ENCODE data around the gene STK11.
"Not testable (repeated sequence)": the region's sequence is repeated elsewhere in the genome, so short reads cannot be mapped to it uniquely, and the experiment has no call there.

Gene STK11

DNA sequence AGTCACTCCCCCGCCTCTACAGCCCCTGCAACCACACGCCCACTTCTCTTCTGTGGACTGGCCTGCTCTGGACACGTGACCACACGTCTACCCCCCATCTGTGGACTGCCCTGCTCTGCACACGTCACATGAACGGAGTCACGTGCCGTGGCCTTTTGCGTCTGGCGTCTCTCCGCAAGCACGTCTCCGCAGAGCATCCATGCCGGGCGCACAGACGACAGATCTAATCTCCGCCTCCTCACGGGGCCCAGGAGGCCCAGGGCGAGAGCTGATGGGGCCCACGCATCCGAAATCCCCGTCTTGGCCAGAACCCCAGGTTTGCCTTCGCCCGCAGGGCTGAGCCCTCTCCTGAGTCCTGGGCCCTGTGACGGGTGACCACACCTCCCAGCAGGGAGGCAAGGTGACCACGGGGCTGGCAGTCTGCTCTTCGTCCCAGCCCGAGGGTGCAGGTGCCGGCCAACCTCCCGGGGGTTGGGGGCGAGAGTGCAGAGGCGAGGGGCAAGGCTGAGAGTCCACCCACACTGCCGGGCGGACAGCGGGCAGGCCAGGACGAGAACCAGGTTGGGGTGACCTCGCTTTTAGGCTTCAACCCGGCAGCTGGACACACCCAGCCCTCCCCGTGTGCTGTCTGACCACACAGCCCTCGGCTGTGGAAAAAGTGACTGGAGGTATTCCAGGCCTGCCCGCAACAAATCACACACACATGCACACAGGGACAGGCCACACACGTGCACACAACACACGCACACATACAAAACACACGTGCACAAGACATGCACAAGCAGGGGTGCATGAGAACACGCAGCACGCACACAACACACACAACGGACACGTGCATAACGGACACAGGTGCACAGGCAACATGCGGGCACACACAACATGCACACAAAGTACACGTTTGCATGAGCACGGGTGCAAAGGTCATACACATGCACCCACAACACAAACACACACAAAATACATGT, 35.4 kb upstream of the STK11 start:
- peak; percentile 10 for DNase-seq

DNA sequence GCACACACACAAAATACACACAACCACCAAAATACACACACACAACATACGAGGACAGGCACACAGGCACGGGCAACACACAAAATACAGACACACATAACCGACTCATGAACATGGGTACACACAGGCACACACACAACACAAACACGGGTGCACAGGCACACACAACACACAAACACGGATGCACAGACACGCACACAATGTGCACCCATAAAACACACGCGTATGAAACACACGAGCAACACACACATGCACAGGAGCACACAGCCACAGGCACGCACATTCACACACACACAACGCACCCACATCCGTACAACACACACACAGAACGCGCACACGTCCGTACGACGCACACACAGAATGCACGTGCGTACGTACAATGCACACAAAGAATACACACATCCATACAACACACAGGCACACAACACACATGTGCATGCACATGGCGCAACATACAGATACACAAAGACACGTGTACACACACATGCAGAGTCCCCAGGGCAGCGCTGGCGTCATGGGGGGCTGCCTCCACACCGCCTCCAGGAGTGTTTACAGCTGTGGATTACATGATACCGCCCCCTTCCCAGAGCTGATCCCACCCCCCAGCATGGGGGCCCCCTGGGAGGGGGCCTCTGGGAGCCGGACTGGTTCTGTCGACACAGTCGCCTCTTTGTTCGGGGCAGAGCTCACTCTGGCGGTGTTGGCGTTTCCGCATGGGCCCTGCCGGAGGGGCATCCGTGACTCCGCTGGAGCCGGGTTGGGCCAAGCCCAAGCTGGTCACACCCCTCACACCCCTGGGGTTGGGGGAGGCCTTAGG, 34.4 kb upstream of the STK11 start:
- peak; percentile 12 for DNase-seq

DNA sequence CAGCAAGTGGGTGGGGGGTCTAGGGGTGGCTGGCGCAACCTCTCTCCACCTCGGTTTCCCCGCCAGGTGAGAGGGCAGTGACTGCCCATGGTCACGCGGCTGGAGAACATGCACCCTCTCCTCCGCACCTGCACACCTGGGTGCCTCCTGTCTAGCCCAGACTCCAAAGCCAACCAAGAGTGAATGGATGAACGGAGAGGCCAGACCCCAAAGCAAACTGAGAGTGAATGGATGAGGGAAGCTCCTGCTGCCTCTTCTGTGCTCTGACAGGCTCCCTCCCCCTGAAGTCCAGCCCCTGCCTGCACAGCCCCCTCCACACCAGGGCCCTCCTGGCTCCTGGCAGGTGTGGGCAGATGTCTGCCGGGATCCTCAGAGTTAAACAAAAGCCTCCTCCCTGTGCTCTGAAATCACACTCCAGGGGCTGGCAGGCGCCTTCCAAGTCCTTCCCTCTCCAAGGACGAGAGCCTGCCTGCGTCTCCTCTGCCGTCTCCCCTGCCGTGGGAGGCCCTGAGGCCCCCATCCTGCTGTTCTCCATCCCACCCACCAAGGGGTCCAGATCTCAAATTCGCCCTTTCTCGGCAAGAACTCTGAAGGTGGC, 33.7 kb upstream of the STK11 start:
- DNase-seq: peak; percentile 12

DNA sequence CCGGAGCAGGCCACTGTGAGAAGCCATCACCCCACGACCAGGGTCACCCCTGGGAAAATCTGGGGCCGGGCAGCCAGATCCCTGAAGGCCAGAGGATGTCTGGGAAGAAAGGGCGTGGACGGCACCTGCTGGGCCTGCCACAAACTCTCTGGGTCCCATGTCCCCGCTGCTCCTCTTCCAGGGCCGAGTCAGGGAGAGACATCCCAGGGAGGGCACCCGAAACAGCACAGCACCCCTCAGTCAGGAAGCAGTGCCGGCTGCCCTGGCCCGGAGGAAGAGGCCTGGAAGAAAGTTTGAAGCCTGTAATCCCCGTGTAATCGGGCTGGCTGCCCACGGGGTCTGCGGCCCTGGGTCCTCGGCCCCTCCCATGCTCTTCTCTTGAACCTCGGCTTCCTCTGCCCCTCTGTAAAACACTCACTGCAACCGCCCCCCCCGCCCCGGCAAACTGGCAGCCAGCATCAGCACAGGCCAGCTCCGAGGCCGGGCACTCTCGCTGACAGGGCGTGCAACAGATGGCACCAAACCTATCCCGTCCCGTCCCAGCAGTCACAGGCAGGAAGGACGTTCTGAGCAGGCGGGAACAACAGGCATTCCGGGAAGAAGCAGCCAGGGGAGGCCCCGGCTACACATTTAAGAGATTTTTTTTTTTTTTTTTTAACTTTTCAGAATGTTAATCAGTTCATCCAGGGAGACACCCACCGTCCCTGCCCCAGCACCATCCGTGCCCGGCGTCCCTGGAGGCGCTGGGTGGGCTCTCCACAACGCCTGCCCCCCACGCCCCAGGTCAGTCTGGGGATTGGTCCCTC, 33.0 kb upstream of the STK11 start:
- DNase-seq: peak; percentile 10

DNA sequence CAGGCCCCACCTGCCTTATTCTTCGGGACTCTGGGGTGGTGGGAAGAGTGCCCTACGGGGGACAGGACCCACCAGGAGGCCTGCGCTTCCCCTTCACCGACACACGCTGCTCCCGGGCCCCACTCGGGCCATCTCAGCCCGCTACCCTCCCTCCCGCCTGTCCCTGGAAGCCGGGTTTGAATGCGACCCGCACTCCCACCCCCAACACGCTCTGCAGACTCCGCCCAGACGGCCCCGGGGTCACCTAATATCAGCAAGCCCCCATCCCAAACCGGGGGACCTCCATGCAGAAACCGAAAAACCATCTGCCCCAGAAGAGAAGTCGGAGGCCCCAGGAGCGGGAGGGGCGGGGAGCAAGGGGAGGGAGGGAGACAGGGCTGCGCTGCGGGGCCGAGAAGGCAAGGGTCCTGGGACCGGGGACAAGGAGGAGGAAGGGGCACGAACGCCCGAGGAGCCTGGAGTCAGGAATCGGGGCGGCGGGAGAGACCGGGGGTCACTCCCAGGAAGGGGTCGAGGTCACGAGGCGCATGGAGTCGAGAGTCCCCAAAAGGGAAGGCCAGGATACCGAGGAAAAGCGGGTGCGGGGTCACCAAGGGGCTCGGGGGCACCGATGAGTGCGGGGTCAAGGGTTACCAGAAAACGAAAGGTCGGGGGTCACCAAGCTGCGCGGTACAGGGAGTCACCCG, 32.3 kb upstream of the STK11 start:
- peak; percentile 18 for DNase-seq

DNA sequence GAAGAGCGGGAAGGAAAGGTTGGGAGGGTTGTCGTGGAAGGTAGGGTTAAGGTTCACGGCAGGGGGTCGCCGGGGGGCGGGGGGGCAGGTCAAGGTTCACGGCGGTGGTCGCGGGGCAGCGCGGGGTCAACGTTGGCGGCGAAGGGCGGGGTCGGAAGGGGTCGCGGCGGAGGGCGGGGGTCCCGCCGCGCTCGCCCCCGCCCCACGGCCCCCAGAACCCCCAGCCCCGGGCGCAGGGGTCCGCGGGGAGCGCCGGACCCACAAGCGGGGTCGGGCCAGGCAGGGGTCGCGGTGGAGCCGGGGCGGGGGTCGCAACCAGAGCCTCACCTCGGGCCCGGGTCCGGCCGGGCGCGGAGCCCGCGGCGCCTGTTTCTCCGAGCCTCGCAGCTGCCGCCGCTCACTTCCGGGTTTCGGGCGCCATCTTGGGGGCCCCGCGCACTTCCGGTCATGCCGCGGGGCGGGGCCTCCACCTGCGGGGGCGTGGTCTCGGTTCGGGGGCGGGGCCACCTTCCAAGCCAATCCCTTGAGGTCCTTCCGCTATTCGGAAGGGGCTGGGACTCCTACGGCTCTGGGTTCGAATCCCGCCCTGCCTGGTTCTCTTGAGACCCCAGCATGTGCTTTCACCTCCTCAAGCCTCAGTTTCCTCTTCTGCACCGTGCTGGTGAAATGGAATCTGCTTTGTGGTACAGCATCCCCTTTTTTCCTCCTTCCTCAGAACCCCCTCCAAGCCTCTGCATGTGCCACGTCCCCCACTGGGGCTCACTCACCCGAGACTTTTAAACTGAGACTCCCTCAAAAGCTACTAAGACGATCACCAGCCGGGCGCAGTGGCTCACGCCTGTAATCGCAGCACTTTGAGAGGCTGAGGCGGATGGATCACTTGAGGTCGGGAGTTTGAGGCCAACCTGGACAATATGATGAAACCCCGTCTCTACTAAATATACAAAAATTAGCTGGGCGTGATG, 31.5 kb upstream of the STK11 start, which contains the start of gene SBNO2:
Gene SBNO2 (minus strand): TSS at position 424 of the 965 bp plus-strand sequence. CDS start 19,992 bp downstream, outside the sequence.
- DNase-seq: peak; percentile 87

DNA sequence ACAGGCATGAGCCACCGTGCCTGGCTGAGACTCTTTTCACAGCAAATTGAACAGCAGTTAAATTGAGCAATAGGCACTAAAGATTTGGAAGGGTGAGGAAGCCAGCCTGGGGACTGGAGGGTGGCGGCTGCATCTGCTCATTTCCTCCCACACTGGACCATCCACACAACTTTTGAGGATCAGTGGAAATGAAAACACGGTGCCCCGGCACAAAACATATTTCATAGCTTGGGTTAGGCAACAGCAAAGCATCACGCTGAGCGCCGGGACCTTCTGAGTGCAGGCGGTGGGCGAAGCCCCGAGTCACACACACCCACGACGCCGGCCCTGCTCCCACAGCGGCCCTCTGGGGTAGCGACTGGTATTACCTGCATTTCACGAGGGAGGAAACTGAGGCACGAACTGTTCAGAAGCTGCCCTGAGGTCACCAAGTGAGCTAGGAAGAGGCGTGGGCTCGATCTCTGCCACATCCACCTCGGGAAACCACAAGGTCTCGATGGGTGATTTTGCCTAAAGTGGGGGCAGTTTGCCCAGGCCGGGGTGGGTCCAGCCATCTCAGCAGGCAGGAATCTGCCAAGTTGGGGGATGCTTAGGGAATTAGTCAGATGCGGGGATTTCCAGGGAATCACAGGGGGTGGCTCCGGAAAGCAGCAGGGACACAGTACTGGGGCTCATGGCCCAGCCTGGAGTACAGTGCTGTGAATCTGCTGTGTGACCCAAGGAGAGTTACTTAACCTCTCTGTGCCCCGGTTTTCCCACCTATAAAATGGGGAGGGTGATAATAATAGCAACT, 28.1 kb upstream of the STK11 start:
- DNase-seq: no peak

DNA sequence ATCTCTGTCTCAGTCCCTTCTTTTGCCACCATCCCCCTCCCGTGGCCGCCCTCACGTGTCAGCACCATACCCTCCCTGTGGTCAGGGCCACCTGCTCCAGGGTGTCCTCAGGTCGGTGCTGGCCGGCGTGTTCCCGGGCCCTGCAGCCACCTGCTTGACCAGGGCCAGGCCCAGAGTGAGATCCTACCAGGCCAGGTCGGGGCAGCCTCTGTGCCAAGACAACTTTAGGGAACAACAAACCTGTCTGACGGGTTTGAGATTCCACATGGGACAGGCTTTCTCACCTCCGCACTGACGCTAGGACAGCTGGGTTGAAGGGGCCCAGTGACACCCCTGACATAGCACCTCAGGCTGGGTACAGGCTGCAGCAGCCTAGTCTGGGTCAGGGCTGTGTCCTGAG, 24.0 kb upstream of the STK11 start:
- DNase-seq: no peak

DNA sequence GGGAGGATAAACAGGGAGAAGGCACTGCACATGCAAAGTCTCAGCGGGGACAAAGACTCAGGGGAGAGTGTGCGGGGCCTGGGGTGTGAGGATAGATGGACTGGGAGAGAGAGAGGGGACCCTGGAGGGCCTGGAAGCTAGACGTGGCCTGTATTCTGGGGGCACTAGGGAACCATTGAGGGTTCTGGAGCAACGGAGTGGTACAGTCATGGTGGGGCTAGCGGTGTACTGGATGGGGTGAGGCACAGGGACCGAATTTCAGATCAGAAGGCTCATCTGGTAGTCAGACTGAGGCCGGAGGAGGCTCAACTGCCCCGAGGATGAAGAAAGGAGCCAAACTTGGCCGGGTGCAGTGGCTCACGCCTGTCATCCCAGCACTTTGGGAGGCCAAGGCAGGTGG, 23.5 kb upstream of the STK11 start:
- no peak for DNase-seq

DNA sequence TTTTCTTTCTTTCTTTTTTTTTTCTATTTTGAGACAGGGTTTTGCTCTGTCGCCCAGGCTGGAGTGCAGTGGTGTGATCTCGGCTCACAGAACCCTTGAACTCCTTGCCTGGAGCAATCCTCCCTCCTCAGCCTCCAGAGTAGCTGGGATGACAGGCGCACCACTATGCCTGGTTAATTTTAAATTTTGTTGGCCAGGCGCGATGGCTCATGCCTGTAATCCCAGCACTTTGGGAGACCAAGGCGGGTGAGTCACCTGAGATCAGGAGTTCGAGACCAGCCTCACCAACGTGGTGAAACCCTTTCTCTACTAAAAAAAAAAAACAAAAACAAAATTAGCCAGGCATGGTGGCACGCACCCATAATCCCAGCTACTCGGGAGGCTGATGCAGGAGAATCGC, 22.9 kb upstream of the STK11 start:
- no peak for DNase-seq

DNA sequence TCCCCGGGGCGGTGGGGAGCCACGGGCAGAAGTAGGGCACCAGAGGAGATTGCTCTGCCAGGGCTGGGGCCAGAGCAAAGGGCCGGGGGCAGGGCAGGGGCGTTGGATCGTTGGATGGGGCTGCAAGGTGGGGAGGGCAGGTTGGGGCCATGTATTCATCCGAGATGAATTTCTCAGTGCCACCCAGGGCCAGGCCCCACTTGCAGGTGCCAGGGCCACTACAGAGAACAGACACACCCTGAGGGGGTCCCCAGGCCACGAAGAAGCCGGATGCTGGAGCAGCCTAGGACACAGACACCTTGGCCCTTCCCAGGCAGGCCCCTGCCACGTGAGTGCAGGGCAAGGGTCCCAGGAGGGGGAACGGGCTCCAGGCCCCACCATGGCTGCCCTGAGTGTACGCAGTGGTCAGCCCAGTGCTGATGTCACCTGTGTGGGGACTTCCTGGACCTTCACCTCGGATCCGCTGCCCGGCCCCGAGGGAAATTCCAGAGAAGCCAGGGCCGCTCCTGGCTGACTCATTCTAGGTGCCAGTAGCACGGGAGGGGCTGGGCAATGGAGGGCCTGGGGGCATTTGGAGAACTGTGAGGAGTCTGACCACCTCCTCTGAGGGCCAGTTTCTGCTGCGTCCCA, 21.9 kb upstream of the STK11 start:
- no peak for DNase-seq

DNA sequence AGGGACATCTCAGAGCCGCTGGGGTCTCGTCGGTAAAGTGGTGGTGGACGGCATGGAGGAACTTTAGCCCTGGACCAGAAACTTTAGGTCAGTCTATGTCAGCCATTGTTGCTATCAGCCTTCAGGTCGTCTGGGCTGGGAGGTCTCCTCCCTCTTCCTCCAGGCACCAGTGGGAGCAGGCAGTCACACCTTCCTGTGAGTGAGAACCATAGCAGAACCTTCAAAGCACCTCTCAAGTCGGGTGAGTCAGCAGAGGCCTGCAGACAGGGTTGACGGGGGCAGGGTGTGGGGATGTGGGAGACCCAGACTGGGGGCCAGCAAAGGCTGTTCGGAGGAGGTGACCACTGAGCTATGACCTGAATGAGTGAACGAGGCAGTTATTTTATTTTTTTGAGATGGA, 16.2 kb upstream of the STK11 start:
- peak; percentile 65 for DNase-seq

DNA sequence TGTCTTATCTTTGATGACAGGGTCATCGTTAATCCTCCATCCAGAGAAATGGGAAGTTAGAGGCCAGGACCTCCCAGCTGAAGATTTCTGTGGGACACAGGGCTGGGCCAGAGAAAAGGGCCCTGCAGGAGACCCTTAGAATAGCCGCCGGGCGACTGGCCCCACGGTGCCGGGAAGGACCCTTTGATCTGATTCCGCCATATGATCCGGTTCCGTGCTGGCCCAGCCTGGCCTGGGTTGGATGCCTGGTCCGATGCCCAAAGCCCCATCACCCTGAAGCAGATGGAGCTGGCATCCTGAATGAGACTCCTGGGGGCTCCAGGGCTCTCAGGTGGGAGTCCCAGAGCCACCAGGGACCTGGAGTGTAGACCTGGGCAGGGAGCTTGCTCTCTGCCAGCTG, 6.0 kb upstream of the STK11 start:
- no peak for DNase-seq

DNA sequence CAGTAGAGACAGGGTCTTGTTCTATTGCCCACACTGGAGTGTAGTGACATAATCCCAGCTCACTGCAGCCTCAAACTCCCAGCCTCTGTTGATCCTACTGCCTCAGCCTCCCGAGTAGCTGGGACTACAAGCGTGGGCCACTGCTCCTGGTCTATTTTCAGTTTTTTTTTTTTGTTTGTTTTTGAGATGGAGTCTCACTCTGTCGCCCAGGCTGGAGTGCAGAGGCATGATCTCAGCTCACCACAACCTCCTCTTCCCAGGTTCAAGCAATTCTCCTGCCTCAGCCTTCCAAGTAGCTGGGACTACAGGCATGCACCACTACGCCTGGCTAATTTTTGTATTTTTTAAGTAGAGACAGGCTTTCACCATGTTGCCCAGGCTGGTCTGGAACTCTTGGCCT, 5.0 kb upstream of the STK11 start:
- DNase-seq: not testable (repeated sequence)

DNA sequence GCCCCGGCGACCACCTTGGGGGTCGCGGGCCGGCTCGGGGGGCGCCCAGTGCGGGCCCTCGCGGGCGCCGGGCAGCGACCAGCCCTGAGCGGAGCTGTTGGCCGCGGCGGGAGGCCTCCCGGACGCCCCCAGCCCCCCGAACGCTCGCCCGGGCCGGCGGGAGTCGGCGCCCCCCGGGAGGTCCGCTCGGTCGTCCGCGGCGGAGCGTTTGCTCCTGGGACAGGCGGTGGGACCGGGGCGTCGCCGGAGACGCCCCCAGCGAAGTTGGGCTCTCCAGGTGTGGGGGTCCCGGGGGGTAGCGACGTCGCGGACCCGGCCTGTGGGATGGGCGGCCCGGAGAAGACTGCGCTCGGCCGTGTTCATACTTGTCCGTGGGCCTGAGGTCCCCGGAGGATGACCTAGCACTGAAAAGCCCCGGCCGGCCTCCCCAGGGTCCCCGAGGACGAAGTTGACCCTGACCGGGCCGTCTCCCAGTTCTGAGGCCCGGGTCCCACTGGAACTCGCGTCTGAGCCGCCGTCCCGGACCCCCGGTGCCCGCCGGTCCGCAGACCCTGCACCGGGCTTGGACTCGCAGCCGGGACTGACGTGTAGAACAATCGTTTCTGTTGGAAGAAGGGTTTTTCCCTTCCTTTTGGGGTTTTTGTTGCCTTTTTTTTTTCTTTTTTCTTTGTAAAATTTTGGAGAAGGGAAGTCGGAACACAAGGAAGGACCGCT, 729 bp downstream of the STK11 start:
- peak; percentile 14 for DNase-seq

DNA sequence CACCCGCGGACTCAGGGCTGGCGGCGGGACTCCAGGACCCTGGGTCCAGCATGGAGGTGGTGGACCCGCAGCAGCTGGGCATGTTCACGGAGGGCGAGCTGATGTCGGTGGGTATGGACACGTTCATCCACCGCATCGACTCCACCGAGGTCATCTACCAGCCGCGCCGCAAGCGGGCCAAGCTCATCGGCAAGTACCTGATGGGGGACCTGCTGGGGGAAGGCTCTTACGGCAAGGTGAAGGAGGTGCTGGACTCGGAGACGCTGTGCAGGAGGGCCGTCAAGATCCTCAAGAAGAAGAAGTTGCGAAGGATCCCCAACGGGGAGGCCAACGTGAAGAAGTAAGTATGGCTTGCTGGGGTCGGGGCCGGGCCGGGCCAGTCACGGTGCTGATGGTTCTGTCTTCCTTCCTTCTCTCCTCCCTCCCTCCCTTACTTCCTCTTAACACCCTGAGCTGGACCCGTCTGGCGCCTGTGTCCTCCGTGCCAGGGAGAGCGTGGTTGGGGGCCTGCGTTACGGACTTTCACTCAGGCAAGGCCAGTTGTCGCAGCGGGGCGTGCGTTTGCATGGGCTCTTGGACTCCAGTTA, 1.4 kb downstream of the STK11 start:
- peak; percentile 33 for DNase-seq

DNA sequence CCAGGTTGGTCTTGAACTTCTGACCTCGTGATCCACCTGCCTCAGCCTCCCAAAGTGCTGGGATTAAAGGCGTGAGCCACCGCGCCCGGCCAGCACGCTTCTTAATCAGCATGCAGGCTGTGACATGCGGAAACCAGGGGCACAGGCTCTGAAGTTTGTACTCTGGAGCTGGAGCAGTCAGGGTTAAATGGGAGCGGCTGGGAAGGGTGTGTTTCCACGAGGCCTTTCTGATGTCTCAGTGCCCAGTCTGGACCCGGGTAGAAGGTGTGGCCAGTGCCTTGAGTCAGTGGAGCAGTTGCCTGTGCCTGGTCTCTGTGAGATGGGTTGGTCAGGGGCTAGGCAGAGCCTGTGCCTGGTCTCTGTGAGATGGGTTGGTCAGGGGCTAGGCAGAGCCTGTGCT, 3.3 kb downstream of the STK11 start:
- not testable (repeated sequence) for DNase-seq

DNA sequence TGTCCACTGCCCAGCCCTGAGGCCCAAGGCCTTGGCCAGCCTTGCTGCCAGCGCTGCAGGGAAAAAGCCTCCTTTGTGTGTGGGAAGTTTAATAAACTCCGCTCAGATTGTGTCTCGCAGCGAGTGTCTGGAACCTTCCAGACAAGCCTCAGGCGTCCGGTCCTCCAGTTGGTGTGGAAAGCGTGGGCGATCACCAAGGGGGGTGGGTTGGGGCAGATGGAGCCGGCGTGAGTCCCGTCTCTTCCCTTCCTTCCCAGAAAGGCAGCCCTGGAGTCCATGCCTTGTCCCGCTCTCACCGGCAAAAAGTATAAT, 4.6 kb downstream of the STK11 start:
- DNase-seq: no peak

Data from activated naive CD4-positive, alpha-beta T cell treated with anti-CD3 and anti-CD28 coated beads, Interleukin-2, amount 50 U/mL, for 16 hours (primary cell).